B cell (primary cell): ENCODE data around the gene CSTA. TPM values are rescaled to one million over a fixed set of nuclear protein-coding genes. Genes with fewer than 3 reads are reported as not detected.

Source experiments
- ATAC-seq: fragments of 200-7000 bp; cut with Tn5 transposase; one replicate; pipeline ENCODE4 v1.10.0; 2021; ENCODE audit warnings: low read depth, mild to moderate bottlenecking, moderate number of reproducible peaks, moderate library complexity
- CTCF ChIA-PET: fragments of 350-600 bp; sonication (Branson Sonifier 250); formaldehyde crosslinking; loops from one replicate; lab custom pipeline; 2021; ENCODE audit warnings: antibody characterized with exemption, inconsistent platforms; lab: Charles Lee
- POLR2A ChIA-PET: fragments of 350-600 bp; sonication (Branson Sonifier 250); formaldehyde crosslinking; loops from one replicate; lab custom pipeline; 2021; ENCODE audit warnings: antibody characterized with exemption; lab: Charles Lee
- DNase-seq: peaks from one replicate; pipeline ENCODE4 v3.0.0; 2013
- H2AFZ ChIP-seq: 2 replicates; pipeline ENCODE4 v1.6.1; 2012; ENCODE audit warnings: mild to moderate bottlenecking, low read depth, low read length; ENCODE audit not compliant: insufficient read depth, poor library complexity, severe bottlenecking
- H3K27ac ChIP-seq, 2 donors: 1 replicate in 1 of 2; 2 replicates in 1 of 2; pipeline ENCODE4 v1.5.1; 2012 to 2013; ENCODE audit warnings: low read length in 2 of 2, mild to moderate bottlenecking in 2 of 2, moderate library complexity in 1 of 2
- H3K27me3 ChIP-seq, 4 experiments: fragments of 200-600 bp in 1 of 4; sonication (generic) in 1 of 4; replicated peaks in 1 of 4; 1 replicate in 2 of 4; 2 replicates in 2 of 4; pipeline versions ENCODE4 v1.6.1 to v1.7.0; 2013 to 2016; ENCODE audit warnings: low read length in 3 of 4, mild to moderate bottlenecking in 2 of 4, mixed read lengths in 1 of 4, moderate library complexity in 1 of 4; ENCODE audit not compliant: insufficient read depth in 4 of 4, control insufficient read depth in 3 of 4; ENCODE audit errors: control extremely low read depth in 1 of 4
- H3K36me3 ChIP-seq, 2 experiments: replicated peaks in 1 of 2; 1 replicate in 1 of 2; 2 replicates in 1 of 2; pipeline versions ENCODE4 v1.6.1 to v1.7.1; 2013; ENCODE audit warnings: low read length in 1 of 2; ENCODE audit not compliant: insufficient read depth in 2 of 2, control insufficient read depth in 1 of 2; ENCODE audit errors: control extremely low read depth in 1 of 2, extremely low read depth in 1 of 2
- H3K4me1 ChIP-seq, 2 donors: fragments of 200-600 bp in 1 of 2; sonication (generic) in 1 of 2; 1 replicate in 1 of 2; 2 replicates in 1 of 2; pipeline versions ENCODE4 v1.5.1 to v1.6.1; 2013 to 2017; ENCODE audit warnings: low read length in 2 of 2; ENCODE audit not compliant: control insufficient read depth in 2 of 2, insufficient read depth in 2 of 2
- H3K4me2 ChIP-seq: replicated peaks from 2 replicates; pipeline ENCODE3; 2012; ENCODE audit warnings: mild to moderate bottlenecking, low read depth, low read length; ENCODE audit not compliant: poor library complexity, severe bottlenecking
- H3K4me3 ChIP-seq, 5 experiments: fragments of 200-600 bp in 1 of 5; sonication (generic) in 1 of 5; 1 replicate in 3 of 5; 2 replicates in 2 of 5; pipeline versions ENCODE4 v1.5.1 to v1.7.0; 2011 to 2016; ENCODE audit warnings: low read length in 4 of 5, mild to moderate bottlenecking in 4 of 5, low read depth in 2 of 5, control low read depth in 1 of 5, moderate library complexity in 1 of 5; ENCODE audit not compliant: insufficient read depth in 1 of 5; ENCODE audit errors: control extremely low read depth in 1 of 5, extremely low read depth in 1 of 5
- H3K79me2 ChIP-seq: fragments of 200-600 bp; sonication (generic); one replicate; pipeline ENCODE4 v1.6.0; 2016; ENCODE audit warnings: low read length; ENCODE audit not compliant: control insufficient read depth, insufficient read depth
- H3K9ac ChIP-seq: fragments of 200-600 bp; sonication (generic); 2 replicates; pipeline ENCODE4 v1.6.1; 2017; ENCODE audit warnings: mild to moderate bottlenecking, low read length, moderate library complexity
- H3K9me3 ChIP-seq, 3 donors: one replicate each; pipeline versions ENCODE4 v1.6.1 to v1.7.1; 2013; ENCODE audit warnings: low read length in 2 of 3; ENCODE audit not compliant: control insufficient read depth in 2 of 3, insufficient read depth in 1 of 3; ENCODE audit errors: control extremely low read depth in 1 of 3
- H4K20me1 ChIP-seq: 2 replicates; pipeline ENCODE4 v1.6.0; 2012; ENCODE audit warnings: mild to moderate bottlenecking, low read length; ENCODE audit not compliant: insufficient read depth, control insufficient read depth, poor library complexity, severe bottlenecking
- H3K27ac Mint-ChIP-seq: one replicate; pipeline ENCODE4 v1.8.0; 2021; ENCODE audit warnings: mixed read lengths
- H3K27me3 Mint-ChIP-seq: one replicate; pipeline ENCODE4 v1.8.0; 2021; ENCODE audit warnings: mixed read lengths
- H3K4me1 Mint-ChIP-seq: one replicate; pipeline ENCODE4 v1.8.0; 2021; ENCODE audit warnings: mixed read lengths
- H3K4me3 Mint-ChIP-seq: one replicate; pipeline ENCODE4 v1.8.0; 2021; ENCODE audit warnings: mixed read lengths
- H3K9me3 Mint-ChIP-seq: one replicate; pipeline ENCODE4 v1.8.0; 2022; ENCODE audit warnings: mixed read lengths; ENCODE audit not compliant: insufficient read depth
- EZH2 ChIP-seq: IDR thresholded peaks from 2 replicates; pipeline ENCODE4 v1.6.1; 2012; ENCODE audit warnings: borderline replicate concordance, low read depth, mild to moderate bottlenecking, moderate library complexity, low read length; ENCODE audit not compliant: insufficient read depth, poor library complexity, severe bottlenecking
- WGBS: methylation state at CpG from one replicate; pipeline ENCODE4 v1.1.5; 2013; ENCODE audit warnings: missing lambda C conversion rate; ENCODE audit not compliant: insufficient coverage; 5-methylcytosine and 5-hydroxymethylcytosine counted together
- intact Hi-C: fragments of 100-400 bp; cut with micrococcal nuclease; formaldehyde crosslinking; loops from one replicate; pipeline ENCODE4 v1.10.0; 2022
- polyA plus RNA-seq: library from polyadenylated mRNA; depleted of rRNA; stranded (reverse); fragments of >200 nt; gene quantifications from 2 replicates; pipeline ENCODE4 v1.2.3, GENCODE V29; 2012
- total RNA-seq, 2 donors: library from RNA; stranded (reverse); fragments of 120-200 nt in 1 of 2; gene quantifications; 1 replicate in 1 of 2; 2 replicates in 1 of 2; pipeline versions ENCODE4 v1.2.3 to v1.2.4, GENCODE V29; 2013 to 2022
- TF ChIP-seq, protein P1 (sequence below): fragments of 200-600 bp; IDR thresholded peaks from one replicate; pipeline ENCODE4 v1.8.0; 2022; ENCODE audit warnings: antibody characterized with exemption, mild to moderate bottlenecking

The CSTA gene
- total and polyA plus RNA-seq, 2 donors (not counting 1 experiment from before 2014, with no cell fraction given) = 1.3 TPM; not detected in 1

DNA sequence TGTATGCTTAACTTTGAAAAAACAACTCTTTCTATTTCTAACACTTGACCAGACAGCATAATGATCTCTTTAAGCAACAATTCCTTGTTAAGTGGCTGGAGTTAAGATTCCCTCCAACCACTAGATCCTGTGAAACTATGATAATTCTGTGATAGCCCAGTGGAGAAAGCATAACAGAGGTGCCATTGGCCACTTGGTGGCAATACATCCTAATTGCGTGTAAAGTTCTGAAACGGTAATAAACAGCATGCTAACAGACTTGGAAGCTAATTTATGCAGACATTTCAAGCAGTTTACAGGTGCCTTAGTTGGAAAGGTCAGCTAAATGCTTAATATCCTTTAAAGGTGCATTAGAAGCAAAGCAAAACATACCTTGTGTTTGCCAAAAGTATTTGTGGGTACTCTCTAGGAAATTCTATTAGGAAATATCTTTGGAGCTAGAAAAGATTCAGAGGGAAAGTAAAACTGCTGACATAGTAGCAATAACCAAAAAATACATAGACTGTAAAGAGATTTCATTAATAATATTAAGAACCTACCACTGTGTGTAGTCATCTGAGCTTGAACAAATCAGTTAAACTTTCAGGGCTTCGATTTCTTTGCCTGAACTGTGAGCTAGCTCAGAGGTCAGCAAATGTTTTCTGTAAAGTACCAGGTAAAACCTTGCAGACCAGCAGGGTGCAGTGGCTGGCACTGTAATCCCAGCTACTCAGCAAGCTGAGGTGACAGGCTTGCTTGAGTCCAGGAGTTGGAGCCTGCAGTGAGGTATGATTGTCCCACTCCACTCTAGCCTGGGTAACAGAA lies 19.0 kb upstream of the CSTA start:
- no peak overlapping the region for H3K4me2 ChIP-seq
- H3K4me3 Mint-ChIP-seq = no peak overlapping the region
- ChIA-PET CTCF (interaction anchor here (1.6 kb wide), 1 partner anchor 12 kb away, joined by 5 read pairs; no protein-coding TSS in a partner anchor), POLR2A (no interaction called here)
- H3K9ac ChIP-seq = no peak overlapping the region
- TF ChIP-seq EZH2 = no peak
- TF ChIP-seq, protein P1, sequence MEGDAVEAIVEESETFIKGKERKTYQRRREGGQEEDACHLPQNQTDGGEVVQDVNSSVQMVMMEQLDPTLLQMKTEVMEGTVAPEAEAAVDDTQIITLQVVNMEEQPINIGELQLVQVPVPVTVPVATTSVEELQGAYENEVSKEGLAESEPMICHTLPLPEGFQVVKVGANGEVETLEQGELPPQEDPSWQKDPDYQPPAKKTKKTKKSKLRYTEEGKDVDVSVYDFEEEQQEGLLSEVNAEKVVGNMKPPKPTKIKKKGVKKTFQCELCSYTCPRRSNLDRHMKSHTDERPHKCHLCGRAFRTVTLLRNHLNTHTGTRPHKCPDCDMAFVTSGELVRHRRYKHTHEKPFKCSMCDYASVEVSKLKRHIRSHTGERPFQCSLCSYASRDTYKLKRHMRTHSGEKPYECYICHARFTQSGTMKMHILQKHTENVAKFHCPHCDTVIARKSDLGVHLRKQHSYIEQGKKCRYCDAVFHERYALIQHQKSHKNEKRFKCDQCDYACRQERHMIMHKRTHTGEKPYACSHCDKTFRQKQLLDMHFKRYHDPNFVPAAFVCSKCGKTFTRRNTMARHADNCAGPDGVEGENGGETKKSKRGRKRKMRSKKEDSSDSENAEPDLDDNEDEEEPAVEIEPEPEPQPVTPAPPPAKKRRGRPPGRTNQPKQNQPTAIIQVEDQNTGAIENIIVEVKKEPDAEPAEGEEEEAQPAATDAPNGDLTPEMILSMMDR = no peak
- H3K27me3 ChIP-seq = peaks cover 0 to 2% (median 0%) of the 10 kb centered on the region in 4 experiments
- no peaks in the 10 kb centered on the region for H3K4me1 ChIP-seq
- intact Hi-C loops = no loop called here
- H3K27ac Mint-ChIP-seq = no peak overlapping the region
- no peaks in the 10 kb centered on the region for H3K36me3 ChIP-seq
- no peak overlapping the region for H3K4me3 ChIP-seq
- no peaks in the 10 kb centered on the region for H3K9me3 ChIP-seq
- no peaks in the 10 kb centered on the region for H3K79me2 ChIP-seq
- no peaks in the 10 kb centered on the region for H3K4me1 Mint-ChIP-seq
- H3K9me3 Mint-ChIP-seq = no peaks in the 10 kb centered on the region
- H3K27ac ChIP-seq = no peak overlapping the region
- ATAC-seq (no peak), DNase-seq (no peak)
- H3K27me3 Mint-ChIP-seq = no peaks in the 10 kb centered on the region
- H4K20me1 ChIP-seq = no peaks in the 10 kb centered on the region
- 49% methylated on average over 3 of the region's 3 CpGs for WGBS
- H2AFZ ChIP-seq = no peak overlapping the region

GRCh38 chr3:122306622-122306953 lies 18.5 kb upstream of the CSTA start:
- no peaks in the 10 kb centered on the region for H3K4me1 Mint-ChIP-seq
- Histone ChIP-seq H3K27ac (no peak overlapping the region), H3K79me2 (no peaks in the 10 kb centered on the region), H3K4me1 (no peaks in the 10 kb centered on the region), H3K27me3 (peaks cover 0 to 2% (median 0%) of the 10 kb centered on the region in 4 experiments), H4K20me1 (no peaks in the 10 kb centered on the region), H3K4me2 (no peak overlapping the region), H3K4me3 (no peak overlapping the region), H3K36me3 (no peaks in the 10 kb centered on the region), H2AFZ (no peak overlapping the region), H3K9me3 (no peaks in the 10 kb centered on the region), H3K9ac (no peak overlapping the region)
- WGBS = no CpG with 5 or more reads among the region's 2 CpGs
- intact Hi-C loops = no loop called here
- H3K27ac Mint-ChIP-seq = no peak overlapping the region
- H3K9me3 Mint-ChIP-seq = no peaks in the 10 kb centered on the region
- H3K4me3 Mint-ChIP-seq = no peak overlapping the region
- POLR2A ChIA-PET = no interaction called here
- no peaks in the 10 kb centered on the region for H3K27me3 Mint-ChIP-seq
- DNase-seq = no peak
- no peak for ATAC-seq
- CTCF ChIA-PET = interaction anchor here (1.6 kb wide), 1 partner anchor 12 kb away, joined by 5 read pairs; no protein-coding TSS in a partner anchor
- TF ChIP-seq, protein P1 = no peak
